Activated CD4-positive, alpha-beta T cell treated with anti-CD3 and anti-CD28 coated beads, Interleukin-2, amount 50 U/mL, for 24 hours (primary cell): ENCODE results near the gene SI.
"Not testable (repeated sequence)": the region's sequence is repeated elsewhere in the genome, so short reads cannot be mapped to it uniquely, and the experiment has no call there.

Experiments used
- DNase-seq, 2 donors: peaks; one replicate each; pipeline ENCODE4 v3.0.0-alpha.2; 2020; ENCODE audit warnings: low read depth in 1 of 2, low spot score in 1 of 2

Gene SI

DNA sequence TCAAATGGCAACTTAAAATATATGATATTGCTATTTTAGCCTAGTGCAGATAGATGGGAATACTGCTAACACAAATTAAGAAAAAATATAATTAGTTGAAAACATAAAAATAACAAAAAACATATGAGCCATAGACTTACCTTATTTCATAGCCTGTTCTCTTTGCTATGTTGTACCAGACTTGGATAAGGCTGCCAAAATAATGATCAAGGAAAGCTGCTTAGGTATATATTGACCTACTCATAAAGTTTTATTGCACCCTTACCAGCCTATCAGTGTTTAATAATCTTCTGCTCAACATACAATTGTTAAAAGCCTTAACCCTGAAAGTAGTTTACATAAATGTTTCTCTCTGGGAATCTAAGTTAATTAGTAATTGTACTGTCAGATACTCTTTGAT lies at the start of gene SI:
SI (minus strand) TSS at position 204 of the 400 bp plus-strand sequence. CDS start 2,484 bp downstream, outside the sequence.
- DNase-seq: no peak

DNA sequence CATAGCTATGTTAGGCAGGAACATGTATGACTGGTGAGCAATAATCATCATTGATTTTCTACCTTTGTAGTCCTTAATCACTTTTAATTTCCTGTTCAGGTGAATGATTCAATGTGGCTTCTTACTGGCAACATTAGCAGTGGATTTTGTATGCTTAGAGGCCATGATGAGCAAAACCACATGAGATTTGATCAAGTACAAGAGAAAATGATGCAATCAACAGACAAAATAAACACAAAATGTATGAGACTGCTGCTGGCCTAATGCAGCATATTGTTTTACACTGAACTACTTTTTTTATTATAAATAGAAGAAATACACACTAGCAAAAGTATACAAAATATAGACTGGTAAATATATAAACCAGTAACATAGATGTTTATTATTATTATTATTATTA lies 47.5 kb upstream of the SI start:
- DNase-seq: no peak

DNA sequence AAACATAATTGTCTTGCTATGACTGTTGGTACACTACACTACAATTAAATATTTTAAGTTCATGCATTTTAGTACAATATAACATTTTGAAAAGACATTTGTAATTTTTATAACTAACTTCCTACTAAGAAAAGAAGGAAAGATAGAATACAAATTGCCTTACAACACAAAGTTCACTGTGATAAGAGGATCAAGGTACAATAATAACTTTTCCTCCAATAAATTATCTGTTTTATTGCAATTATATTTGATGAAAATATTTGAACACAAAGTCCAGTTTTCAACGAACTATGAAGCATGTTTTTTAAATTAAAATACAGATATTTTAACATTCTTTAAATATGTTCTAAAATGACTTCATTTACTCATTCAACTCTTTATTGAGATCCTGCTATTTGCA lies 33.1 kb upstream of the SI start:
- DNase-seq: no peak

DNA sequence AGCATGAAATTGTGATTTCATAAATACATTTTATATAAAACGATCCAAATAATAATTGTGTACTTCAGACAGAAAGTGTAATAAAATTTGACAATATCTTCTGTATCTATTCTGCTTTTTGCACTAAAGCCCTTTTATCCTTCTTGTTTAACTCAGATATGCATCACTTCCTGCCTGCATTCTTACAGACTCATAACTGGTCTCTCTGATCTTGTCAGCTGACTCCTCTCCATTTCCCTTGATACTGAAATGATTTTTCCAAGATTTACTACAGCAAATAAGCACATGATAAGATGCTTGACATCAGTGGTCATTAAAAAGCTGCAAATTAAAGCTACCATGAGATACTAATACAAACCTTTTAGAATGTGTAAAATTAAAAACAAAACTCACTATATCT lies 25.3 kb upstream of the SI start:
- no peak for DNase-seq

DNA sequence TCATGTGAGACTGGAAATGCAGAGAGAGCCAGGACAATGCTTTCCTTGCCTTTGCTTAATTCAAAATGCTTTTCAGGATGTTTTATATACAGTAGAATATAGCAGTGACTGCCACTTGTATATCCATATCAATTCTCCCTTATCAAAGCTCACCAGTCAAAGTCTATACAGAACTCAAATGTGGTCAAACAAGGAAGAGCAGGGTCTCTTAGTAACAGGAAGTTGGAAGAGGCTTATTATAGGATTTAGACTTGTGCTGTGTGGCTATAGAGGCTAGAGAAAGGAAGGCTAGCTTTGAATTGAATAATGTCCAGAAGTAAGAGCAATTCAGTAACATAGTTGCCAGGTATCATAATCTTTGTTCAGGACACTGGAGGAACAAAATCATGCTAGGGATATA lies 4.4 kb upstream of the SI start:
- DNase-seq: no peak

DNA sequence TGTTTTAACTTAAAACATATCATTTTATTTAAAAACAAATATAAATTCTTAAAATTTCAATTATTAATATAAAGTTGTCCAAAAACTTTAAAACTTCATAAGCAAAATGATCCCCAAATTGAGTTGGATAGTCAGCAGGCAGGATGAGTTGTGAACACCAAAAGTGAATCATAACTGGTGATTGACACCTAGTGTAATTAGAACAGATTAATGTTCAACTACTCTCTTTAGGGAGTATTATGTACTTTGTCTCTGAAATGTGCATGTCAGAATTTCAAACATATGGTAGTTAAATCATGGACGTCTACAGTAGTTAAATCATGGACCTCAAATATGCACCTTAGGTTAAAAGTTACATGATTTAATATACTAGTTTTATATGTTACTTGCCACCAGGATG lies 2.9 kb upstream of the SI start:
- no peak for DNase-seq

DNA sequence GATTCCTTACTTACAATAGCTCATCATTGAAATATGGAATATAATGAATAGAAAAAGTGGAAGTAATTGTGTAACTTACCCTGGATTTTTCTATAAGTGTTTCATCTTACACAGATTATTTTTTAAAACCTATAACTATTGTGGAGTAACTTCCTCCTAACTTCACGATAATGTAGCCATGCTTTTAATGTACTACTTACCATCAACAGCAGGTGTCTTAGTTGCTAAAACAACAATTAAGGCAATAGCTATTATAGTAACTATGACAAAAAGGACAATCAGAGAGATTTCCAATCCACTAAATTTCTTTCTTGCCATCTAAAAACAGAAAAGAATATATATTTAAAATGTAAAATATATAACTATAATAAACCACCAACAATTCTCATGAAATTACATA lies 2.6 kb downstream of the SI start:
- no peak for DNase-seq

DNA sequence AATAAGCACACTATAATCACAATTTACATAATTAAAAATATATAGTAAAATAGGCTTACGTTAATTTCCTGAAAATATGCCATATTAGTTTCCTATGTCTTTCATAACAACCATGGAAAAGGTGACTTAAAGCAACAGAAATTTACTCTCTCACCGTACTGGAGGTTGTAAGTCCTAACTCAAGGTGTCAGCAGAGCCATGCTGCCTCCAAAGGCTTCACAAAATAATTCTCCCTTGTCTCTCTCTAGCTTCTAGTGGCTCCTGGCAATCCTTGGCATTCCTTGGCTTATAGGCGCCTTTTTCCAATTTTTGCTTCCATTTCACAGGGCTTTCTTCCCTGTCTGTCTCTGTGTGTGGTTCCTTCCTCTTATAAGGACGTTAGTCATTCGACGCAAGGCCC lies 7.6 kb downstream of the SI start:
- no peak for DNase-seq

DNA sequence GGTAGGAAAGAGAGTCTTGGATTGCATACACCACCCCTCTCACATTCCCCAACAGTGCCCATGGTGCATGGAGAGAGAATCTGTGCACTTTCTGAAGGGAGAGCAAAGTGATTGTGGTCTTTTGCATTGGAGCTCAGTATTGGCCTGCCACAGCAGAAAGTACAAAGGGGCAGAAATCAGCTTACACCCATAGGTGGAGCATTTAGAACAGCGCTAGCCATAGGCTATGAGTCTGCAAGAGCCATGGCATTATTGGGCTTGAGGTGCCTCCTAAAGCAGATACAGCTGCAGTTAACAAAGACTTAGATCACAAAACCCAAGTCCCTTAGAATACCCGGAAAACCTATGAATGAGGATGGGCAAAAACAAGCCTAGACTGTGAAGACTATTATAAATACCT lies 21.8 kb downstream of the SI start:
- no peak for DNase-seq

DNA sequence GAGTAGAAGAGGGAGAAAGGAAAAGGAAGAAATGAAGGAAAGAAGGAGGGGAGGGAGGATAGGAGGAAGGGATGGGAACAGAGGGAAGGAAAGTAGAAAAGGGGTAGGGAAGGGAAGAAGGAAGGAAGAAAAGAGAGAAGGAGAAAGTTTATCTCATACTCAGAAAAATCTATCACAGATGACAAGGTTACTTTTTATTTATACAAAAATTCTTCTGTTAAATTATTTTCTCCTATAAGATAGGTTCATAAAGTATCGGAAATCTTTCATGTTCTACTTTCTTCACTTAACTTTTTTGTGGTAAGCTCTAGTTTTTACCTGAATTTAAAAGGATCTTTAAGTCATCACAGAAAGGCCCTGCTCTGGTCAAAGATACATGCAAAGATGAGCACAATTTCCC lies 38.1 kb downstream of the SI start:
- no peak for DNase-seq

DNA sequence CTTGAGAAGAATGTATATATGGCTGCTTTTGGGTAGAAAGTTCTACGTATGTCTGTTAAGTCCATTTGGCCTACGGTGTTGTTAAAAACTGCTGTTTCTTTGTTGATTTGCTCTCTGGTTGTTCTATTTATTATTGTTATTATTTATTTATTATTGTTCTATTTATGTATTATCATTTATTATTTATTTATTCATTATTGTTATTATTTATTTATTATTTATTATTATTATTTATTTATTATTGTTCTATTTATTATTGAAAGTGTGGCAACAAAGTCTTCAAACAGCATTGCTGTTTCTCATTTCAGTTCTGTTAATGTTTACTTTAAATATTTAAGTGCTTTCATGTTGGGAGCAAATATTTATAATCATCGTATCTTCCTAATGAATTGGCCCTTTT lies 66.7 kb downstream of the SI start:
- no peak for DNase-seq

DNA sequence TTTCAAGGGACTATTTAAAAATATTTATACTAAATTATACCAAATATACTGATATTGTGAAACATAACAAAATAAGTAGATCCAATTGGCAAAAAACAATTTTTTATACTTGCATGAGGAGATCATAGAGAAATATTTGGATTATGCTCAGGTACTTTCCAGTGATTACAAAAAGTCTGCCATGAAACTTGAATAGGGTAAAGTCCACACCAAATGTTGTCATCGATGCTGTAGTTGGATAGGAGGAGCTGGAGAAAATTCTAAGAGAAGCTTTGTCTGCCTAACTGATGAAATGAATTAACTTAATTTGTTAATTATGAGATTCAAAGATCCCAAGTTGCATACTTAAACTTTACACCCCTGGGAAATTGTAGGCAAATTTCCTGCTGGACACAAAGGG lies 93.3 kb downstream of the SI start:
- no peak for DNase-seq

DNA sequence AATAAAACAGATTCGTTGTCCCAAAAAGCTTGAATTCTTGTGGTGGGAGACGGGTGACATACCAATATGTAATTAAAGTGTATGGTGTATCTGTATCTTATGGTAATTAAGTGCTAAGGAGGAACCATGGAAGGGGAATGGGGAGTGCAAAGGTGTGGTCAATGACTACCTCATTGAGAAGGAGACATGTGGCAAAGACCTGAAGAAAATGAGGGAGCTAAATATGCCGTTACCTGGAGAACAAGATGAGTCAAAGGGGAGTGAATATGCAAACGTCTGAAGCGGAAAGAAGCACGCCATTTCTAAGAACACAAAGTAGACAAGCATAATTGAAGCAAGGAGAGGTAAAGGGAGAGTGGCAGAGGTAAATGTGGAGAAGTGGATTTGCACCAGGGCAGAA lies 115.7 kb downstream of the SI start:
- DNase-seq: no peak

DNA sequence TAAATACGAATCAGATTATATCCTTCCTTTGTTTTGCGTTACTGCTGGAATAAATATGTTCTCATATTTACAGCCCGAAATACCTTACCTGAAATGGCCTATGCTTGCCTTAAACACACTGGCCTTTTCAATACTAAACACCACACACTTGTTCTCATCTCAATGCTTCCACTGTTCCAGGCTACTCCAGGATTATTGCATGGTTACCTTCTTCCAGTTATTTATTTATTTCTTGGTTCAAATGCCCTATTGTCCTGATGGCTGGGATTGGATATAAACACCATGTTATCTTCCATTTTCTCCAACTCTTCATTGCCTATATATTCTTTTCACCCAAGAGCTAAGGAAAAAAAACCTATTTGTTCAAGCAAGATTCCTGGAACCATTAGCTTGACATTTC lies 125.3 kb downstream of the SI start:
- DNase-seq: no peak

DNA sequence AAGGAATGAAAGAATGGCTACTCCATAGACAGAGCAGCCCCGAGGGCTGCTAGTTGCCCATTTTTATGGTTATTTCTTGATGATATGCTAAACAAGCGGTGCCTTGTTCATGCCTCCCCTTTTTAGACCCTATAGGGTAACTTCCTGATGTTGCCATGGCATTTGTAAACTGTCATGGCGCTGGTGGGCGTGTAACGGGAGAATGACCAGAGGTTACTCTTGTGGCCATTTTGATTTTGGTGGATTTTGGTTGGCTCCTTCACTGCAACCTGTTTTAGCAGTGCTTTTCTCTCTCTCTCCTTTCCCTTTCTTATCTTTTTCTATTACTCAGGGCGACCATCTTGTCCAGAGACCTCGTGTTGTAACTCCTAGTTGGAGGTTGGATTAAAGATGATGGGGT lies 126.9 kb downstream of the SI start:
- DNase-seq: not testable (repeated sequence)

DNA sequence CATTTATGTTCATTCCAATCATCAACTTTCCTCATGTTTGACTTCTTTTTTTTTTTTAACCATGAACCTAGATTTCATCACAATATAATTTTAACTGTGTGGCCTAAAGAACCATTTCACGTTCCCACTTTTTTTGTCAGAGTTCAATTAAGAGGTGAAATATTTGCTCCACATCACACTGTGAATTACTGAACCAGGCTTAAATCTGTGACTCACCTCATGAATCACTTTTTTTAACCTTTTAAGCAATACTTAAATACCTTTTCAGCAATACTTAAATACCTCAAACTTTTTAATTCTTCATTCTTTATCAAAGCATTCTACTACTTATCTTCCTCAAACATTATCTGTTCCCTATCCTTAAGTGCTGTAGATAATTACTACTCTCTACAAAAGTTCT lies 137.6 kb downstream of the SI start:
- DNase-seq: no peak

DNA sequence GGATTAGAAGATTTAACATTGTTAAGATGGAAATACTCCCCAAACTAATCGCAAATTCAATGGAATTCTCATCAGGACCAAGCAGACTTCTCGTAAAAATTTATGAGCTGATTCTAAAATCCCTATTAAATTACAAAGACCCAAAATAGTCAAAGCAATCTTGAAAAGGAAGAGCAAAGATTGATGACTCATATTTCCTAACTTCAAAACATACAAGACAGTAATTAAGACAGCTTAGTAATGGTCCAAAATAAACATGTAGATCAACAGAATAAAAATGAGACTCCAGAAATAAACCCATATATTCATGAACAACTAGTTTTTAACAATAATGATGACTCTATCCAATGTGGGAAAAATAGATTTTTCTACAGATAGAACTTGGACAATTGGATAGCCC lies 148.7 kb downstream of the SI start:
- DNase-seq: no peak
